ENCODE data around the gene ZNF599.

DNA sequence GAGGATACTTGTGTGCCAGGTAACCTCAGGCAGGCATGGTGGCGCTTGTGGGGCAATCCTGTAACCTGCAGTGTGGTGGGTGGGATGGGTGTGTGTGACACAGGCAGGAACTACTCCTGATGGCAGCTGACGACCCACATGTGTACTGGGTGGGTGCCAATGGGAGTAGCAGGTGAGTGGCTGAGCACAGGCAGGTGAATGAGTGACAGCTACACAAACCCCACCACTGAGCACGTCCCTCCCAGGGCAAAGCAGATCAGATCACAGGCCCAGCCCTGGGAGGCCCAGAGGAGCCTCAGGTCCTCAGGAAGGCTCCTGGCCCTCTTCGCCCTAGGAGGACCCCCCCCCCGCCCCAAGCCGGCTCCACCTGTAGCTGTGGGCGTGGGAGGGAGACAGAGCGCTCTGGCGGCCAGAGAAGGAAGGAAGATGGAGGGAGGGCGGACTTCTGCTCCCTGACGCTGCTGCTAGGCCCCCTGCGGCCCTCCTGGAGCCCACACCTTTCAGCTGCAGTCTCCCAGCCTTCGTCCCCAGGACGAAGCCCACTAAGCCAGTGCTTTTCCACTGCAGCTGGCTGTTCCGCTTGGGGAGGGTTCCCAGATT is 40.3 kb downstream of the ZNF599 start:
- TF ChIP-seq, protein P1, sequence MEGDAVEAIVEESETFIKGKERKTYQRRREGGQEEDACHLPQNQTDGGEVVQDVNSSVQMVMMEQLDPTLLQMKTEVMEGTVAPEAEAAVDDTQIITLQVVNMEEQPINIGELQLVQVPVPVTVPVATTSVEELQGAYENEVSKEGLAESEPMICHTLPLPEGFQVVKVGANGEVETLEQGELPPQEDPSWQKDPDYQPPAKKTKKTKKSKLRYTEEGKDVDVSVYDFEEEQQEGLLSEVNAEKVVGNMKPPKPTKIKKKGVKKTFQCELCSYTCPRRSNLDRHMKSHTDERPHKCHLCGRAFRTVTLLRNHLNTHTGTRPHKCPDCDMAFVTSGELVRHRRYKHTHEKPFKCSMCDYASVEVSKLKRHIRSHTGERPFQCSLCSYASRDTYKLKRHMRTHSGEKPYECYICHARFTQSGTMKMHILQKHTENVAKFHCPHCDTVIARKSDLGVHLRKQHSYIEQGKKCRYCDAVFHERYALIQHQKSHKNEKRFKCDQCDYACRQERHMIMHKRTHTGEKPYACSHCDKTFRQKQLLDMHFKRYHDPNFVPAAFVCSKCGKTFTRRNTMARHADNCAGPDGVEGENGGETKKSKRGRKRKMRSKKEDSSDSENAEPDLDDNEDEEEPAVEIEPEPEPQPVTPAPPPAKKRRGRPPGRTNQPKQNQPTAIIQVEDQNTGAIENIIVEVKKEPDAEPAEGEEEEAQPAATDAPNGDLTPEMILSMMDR (optimal IDR thresholded peaks at IDR 0.05 in 1 of 3, IDR thresholded peaks at IDR 0.05 in 1 of 3, conservative IDR thresholded peaks at IDR 0.05 in 1 of 3; ENCODE audit: extremely low read depth in 1 of 3, insufficient read depth in 2 of 3, low read length in 3 of 3), result no peak
- TF ChIP-seq EZH2 (IDR thresholded peaks at IDR 0.05; ENCODE audit: low read length), result no peak

Data from keratinocyte (primary cell).